HK-2 (cell line): ENCODE data around the gene SIGLEC15.
"Not testable (repeated sequence)": the region's sequence is repeated elsewhere in the genome, so short reads cannot be mapped to it uniquely, and the experiment has no call there.

Experiments
- DNase-seq: peaks from one replicate; pipeline ENCODE4 v3.0.0-alpha.2; 2018; ENCODE audit not compliant: unreplicated experiment

Gene SIGLEC15

GRCh38 chr18:45844938-45845337 is 19.5 kb downstream of the SIGLEC15 start:
- DNase-seq: no peak

GRCh38 chr18:45845410-45845809 is 19.9 kb downstream of the SIGLEC15 start:
- no peak for DNase-seq

- no peak for DNase-seq
These were observed 21.6 kb downstream of the SIGLEC15 start for GRCh38 chr18:45847119-45847518.

GRCh38 chr18:45848643-45849042 is 23.2 kb downstream of the SIGLEC15 start:
- DNase-seq: not testable (repeated sequence)

- DNase-seq: no peak
These were observed 24.1 kb downstream of the SIGLEC15 start for GRCh38 chr18:45849529-45849928.

- no peak for DNase-seq
These were observed 24.5 kb downstream of the SIGLEC15 start for GRCh38 chr18:45850021-45850420.

GRCh38 chr18:45851161-45851925 is 25.9 kb downstream of the SIGLEC15 start:
- DNase-seq: no peak

- DNase-seq: no peak
These were observed 27.2 kb downstream of the SIGLEC15 start for GRCh38 chr18:45852631-45853030.

- DNase-seq: no peak
These were observed 28.6 kb downstream of the SIGLEC15 start for GRCh38 chr18:45854036-45854586.

GRCh38 chr18:45856531-45856930 is 31.1 kb downstream of the SIGLEC15 start:
- no peak for DNase-seq

GRCh38 chr18:45859334-45859733 is 33.9 kb downstream of the SIGLEC15 start:
- no peak for DNase-seq

GRCh38 chr18:45860492-45860891 is 35.0 kb downstream of the SIGLEC15 start:
- DNase-seq: no peak

GRCh38 chr18:45860971-45861370 is 35.5 kb downstream of the SIGLEC15 start:
- DNase-seq: no peak

- no peak for DNase-seq
These were observed 36.5 kb downstream of the SIGLEC15 start for GRCh38 chr18:45861926-45862325.

GRCh38 chr18:45863469-45863868 is 38.0 kb downstream of the SIGLEC15 start:
- no peak for DNase-seq

GRCh38 chr18:45864081-45864480 is 38.6 kb downstream of the SIGLEC15 start:
- DNase-seq: no peak

GRCh38 chr18:45865466-45865865 is 40.0 kb downstream of the SIGLEC15 start:
- DNase-seq: no peak

GRCh38 chr18:45870419-45870818 is 44.9 kb downstream of the SIGLEC15 start:
- DNase-seq: no peak

GRCh38 chr18:45871431-45872084 is 46.1 kb downstream of the SIGLEC15 start:
- no peak for DNase-seq

GRCh38 chr18:45874491-45875184 is 49.2 kb downstream of the SIGLEC15 start:
- no peak for DNase-seq

- DNase-seq: no peak
These were observed 50.7 kb downstream of the SIGLEC15 start for GRCh38 chr18:45876161-45876560.

GRCh38 chr18:45877403-45877802 is 51.9 kb downstream of the SIGLEC15 start:
- DNase-seq: no peak
